ENCODE measurements around the gene SETD5.

- TF ChIP-seq, protein P1, sequence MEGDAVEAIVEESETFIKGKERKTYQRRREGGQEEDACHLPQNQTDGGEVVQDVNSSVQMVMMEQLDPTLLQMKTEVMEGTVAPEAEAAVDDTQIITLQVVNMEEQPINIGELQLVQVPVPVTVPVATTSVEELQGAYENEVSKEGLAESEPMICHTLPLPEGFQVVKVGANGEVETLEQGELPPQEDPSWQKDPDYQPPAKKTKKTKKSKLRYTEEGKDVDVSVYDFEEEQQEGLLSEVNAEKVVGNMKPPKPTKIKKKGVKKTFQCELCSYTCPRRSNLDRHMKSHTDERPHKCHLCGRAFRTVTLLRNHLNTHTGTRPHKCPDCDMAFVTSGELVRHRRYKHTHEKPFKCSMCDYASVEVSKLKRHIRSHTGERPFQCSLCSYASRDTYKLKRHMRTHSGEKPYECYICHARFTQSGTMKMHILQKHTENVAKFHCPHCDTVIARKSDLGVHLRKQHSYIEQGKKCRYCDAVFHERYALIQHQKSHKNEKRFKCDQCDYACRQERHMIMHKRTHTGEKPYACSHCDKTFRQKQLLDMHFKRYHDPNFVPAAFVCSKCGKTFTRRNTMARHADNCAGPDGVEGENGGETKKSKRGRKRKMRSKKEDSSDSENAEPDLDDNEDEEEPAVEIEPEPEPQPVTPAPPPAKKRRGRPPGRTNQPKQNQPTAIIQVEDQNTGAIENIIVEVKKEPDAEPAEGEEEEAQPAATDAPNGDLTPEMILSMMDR (IDR thresholded peaks at IDR 0.05) = no peak
- TF ChIP-seq POLR2A (IDR thresholded peaks at IDR 0.05) = no peak
Measured at GRCh38 chr3:9468460-9468859, 71.0 kb downstream of the SETD5 start.

Measured in breast epithelium (tissue), 3 donors.